GF-D8 (cell line): ENCODE results near the gene POLR3E.
"Not testable (repeated sequence)": the region's sequence is repeated elsewhere in the genome, so short reads cannot be mapped to it uniquely, and the experiment has no call there.

Source experiments
- DNase-seq: peaks from one replicate; lab custom pipeline; 2025; lab: John Stamatoyannopoulos, UW

POLR3E gene

GRCh38 chr16:22335668-22336246 lies 38.5 kb downstream of the POLR3E start:
- no peak for DNase-seq

- DNase-seq, result no peak
These were observed 39.4 kb downstream of the POLR3E start for GRCh38 chr16:22336581-22336980.

- DNase-seq, result no peak
These were observed 39.8 kb downstream of the POLR3E start for GRCh38 chr16:22337045-22337444.

GRCh38 chr16:22337849-22338635 lies 40.8 kb downstream of the POLR3E start:
- DNase-seq, result no peak

GRCh38 chr16:22340945-22341344 lies 43.7 kb downstream of the POLR3E start:
- DNase-seq, result no peak

GRCh38 chr16:22342082-22342481 lies 44.9 kb downstream of the POLR3E start:
- no peak for DNase-seq

- no peak for DNase-seq
These were observed 49.3 kb downstream of the POLR3E start for GRCh38 chr16:22346483-22346882.

GRCh38 chr16:22347100-22347820 lies 50.1 kb downstream of the POLR3E start:
- no peak for DNase-seq

- no peak for DNase-seq
These were observed 51.1 kb downstream of the POLR3E start for GRCh38 chr16:22348291-22348690.

GRCh38 chr16:22351017-22351416 lies 53.8 kb downstream of the POLR3E start:
- DNase-seq, result not testable (repeated sequence)

GRCh38 chr16:22352140-22352539 lies 54.9 kb downstream of the POLR3E start:
- DNase-seq, result no peak

- DNase-seq, result no peak
These were observed 55.5 kb downstream of the POLR3E start for GRCh38 chr16:22352723-22353122.

- DNase-seq, result peak; percentile 55
These were observed 56.1 kb downstream of the POLR3E start for GRCh38 chr16:22353191-22353919.

GRCh38 chr16:22353933-22354541 lies 56.8 kb downstream of the POLR3E start:
- DNase-seq, result no peak

- DNase-seq, result no peak
These were observed 58.3 kb downstream of the POLR3E start for GRCh38 chr16:22355487-22355908.

- DNase-seq, result no peak
These were observed 59.9 kb downstream of the POLR3E start for GRCh38 chr16:22356930-22357634.

GRCh38 chr16:22357635-22357971 lies 60.4 kb downstream of the POLR3E start:
- DNase-seq, result no peak

GRCh38 chr16:22358000-22358399 lies 60.8 kb downstream of the POLR3E start:
- no peak for DNase-seq

- DNase-seq, result no peak
These were observed 62.5 kb downstream of the POLR3E start for GRCh38 chr16:22359679-22360078.

- no peak for DNase-seq
These were observed 63.9 kb downstream of the POLR3E start for GRCh38 chr16:22360963-22361659.

GRCh38 chr16:22364241-22364640 lies 67.0 kb downstream of the POLR3E start:
- DNase-seq, result no peak
